ENCODE measurements around the gene STOM.
"Not testable (repeated sequence)": the region's sequence is repeated elsewhere in the genome, so short reads cannot be mapped to it uniquely, and the experiment has no call there.

STOM gene, protein sequence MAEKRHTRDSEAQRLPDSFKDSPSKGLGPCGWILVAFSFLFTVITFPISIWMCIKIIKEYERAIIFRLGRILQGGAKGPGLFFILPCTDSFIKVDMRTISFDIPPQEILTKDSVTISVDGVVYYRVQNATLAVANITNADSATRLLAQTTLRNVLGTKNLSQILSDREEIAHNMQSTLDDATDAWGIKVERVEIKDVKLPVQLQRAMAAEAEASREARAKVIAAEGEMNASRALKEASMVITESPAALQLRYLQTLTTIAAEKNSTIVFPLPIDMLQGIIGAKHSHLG

DNA sequence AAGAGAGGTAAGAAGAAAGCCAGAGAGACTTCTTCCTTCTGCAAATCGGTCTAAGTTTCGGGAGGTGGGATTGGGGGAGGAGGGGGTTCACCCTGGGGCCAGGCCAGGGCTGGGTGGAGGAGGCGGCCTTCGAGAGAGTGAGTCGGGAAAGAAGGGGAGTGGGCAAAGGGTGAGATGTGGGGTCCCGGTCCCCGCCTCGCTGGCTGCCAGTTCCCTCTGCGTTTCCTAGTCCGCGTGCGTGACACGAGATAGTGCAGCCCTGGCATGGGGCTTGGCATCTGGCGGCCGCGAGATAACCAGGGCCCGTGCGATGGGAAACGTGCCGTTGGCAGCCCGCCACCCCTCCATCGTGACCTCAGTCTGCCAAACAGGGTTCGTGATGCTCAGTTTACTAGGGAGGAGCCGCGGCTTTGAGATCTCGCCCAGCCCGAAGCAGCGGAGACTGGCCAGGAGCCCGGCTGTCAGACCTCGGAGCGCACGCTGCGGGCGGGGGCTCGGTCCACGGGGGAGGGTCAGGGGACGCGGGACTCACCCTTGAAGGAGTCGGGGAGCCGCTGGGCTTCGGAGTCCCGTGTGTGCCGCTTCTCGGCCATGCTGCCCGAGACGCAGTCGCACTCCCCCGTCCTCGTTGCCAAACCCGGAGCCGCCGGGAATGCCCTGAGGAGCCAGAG, at the start of gene STOM:
STOM (minus strand) TSS at position 656 of the 671 bp plus-strand sequence; CDS start at position 593, 63 bp downstream.
- no peak for DNase-seq (ENCODE audit: low spot score)

GRCh38 chr9:121411993-121412392, 41.9 kb upstream of the STOM start:
- no peak for DNase-seq (ENCODE audit: low spot score)

DNA sequence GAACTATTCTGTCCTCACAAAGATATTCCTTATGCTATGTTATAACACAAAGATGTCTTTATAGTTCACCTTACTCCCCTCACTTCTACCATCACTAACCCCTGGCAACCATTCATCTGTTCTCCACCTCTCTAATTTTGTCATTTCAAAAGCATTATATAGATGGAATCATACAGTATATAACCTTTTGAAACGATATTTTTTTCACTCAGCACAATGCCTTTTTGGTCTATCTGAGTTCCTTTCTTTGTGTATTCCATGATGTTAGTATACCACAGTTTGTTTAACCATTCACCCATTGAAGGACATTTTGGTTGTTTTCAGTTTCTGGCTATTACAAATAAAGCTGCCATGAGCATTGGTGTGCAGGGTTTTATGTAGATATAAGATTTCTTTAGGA, 35.8 kb upstream of the STOM start:
- DNase-seq (ENCODE audit: low spot score) = no peak

DNA sequence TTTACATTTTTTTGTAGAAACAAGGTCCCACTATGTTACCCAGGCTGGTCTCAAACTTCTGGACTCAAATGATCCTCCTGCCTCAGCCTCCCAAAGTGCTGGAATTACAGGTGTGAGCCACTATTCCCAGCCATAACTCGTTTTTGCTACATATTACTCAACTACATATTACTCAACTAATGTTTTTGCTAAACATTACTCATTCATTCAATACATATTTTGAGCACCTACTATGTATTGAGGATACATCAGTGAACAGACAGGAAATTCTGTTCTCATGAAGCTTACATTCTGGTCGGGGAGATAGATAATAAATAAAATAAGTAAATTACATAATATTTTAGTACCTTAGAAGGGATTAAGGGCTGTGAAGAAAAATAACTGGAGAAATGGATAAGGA, 34.9 kb upstream of the STOM start:
- no peak for DNase-seq (ENCODE audit: low spot score)

- peak; percentile 88 for DNase-seq (ENCODE audit: low spot score)
Observed at GRCh38 chr9:121399883-121400607, 30.0 kb upstream of the STOM start.

DNA sequence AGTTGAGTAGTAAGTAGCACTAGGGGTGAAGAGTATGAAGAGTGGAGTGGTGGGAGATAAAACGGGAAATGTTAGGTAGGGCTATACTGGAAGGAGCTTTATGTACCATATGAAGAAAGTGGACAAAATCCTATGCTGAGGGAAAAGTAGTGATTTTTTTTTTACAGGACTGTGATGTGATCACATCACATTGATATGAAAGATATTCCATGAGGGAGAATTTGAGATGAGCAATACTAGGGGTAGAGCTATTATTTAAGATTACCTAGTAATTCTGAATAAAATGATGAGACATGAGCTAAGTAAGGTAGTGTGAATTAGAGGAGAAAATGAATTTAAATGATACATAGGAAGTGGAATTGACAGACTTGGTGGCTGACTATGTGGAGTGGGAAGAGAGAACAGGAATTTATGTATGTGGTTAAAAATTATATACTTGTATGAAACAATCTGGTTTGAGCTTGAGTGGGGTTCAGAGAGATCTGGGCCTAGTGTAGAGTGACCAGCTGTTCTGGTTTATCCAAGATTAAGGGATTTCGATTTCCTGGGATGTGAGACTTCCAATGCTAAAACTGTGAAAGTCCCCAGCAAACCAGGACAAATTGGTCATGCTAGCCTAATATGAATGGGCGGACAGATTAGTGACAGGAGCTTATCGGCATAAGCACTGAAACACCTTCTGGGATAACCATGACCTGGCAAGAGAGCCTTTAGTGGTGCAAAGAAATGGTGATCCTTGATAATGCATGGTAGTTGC, 29.3 kb upstream of the STOM start:
- DNase-seq (ENCODE audit: low spot score) = no peak

DNA sequence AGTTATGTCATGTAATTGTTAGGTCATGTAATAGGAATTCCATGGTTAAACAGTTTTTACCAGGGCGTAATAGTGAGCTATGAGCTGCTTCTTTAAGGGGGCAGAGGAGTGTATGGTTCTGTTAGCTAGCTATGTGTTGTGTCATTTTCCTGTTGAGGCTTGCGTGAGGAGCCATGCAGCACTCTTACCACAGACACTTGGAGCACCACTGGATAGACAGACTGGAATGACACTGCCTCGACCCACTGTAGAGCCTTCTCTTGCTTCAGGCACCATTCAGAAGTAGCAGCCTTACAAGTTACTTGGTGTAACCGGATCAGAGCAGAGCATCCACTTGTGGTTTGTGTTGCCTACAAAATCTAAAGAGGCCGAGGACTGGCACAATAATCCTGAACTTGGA, 28.3 kb upstream of the STOM start:
- no peak for DNase-seq (ENCODE audit: low spot score)

DNA sequence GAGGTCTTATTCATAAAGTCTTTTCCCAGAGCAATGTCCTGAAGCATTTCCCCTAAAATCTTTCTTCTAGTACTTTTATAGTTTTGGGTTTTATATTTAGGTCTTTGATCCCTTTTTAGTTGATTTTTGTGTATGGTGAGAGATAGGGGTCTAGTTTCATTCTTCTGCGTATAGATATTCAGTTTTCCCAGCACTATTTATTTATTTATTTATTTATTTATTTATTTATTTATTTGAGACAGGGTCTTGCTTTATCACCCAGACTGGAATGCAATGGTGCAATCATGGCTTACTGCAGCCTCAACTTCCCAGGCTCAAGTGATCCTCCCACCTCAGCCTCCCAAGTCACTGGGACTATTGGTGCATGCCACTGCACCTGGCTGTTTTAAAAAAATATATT, 27.2 kb upstream of the STOM start:
- not testable (repeated sequence) for DNase-seq (ENCODE audit: low spot score)

DNA sequence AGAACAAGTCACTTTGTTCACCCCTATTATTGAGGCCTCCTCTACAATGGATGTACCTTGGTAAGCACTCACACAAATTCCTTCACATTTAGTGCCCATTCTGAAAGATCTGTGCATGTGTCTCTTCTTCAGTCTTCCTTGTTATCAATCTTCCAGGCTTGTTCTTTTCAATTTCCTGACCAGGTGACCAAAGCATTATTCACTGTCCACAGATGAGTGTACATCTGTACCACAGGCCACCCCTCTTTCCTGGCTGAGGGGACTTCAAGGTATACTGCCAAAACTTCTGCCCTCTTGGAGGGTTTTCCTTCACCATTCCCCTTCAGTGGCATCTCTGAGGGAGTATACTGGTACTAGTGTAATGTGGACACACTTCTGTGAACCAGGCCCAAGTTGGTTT, 25.5 kb upstream of the STOM start:
- no peak for DNase-seq (ENCODE audit: low spot score)

DNA sequence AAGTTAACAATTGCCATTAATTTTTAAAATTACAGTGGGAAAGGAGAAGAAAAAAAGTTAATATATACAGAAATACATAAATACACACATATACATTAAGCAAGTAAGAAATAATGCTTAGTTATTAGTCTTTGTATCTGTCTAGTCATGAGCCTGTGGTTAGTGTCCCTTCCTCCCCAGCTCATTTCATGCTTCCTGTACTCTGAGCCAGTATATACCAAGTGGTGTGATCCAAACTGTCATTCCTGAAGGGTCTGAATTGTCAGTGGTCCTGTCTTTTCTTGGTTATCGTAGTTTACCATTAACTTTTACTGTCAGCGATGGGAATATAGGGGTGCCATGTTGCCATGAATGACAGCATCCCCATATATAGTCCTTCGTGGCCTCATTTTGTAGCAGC, 24.2 kb upstream of the STOM start:
- no peak for DNase-seq (ENCODE audit: low spot score)

DNA sequence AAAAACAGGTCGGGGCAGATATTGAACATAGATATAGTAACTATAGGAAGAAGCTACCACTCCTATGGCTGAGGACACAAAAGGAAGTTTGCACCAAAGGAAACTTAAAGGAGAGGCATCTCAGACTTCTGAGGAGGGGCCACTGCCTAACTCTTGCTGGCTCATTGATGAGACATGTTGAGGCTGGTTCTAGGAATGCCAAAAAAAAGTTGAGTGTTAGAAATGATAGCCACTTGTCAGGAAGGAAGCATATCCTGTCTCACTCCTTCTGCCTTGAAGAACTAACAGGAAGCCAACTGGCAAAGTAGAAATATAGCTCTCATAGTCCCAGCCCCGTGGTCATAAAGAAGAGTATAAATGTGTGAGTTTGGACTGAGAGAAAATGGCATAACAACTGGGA, 23.3 kb upstream of the STOM start:
- DNase-seq (ENCODE audit: low spot score) = peak; percentile 29

DNA sequence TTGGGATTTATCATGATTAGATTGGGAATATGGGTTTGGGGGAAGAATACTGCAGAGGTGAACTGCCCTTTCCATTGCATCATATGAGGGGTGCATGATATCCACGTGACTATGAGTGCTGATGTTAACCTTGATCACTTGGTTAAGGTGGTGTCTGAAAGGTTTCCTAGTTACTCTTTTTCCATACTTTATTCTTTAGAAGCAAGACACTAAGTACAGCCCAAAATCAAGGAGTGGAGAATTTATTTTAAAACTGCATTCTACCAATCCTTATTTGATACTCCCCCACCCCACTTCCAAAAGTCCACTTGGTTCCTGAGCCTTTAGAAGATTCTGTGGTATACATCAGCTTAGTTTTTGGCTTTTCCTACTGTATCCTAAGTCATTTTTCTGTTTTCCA, 20.3 kb upstream of the STOM start:
- DNase-seq (ENCODE audit: low spot score) = no peak

- no peak for DNase-seq (ENCODE audit: low spot score)
Observed at GRCh38 chr9:121388140-121388905, 18.3 kb upstream of the STOM start.

DNA sequence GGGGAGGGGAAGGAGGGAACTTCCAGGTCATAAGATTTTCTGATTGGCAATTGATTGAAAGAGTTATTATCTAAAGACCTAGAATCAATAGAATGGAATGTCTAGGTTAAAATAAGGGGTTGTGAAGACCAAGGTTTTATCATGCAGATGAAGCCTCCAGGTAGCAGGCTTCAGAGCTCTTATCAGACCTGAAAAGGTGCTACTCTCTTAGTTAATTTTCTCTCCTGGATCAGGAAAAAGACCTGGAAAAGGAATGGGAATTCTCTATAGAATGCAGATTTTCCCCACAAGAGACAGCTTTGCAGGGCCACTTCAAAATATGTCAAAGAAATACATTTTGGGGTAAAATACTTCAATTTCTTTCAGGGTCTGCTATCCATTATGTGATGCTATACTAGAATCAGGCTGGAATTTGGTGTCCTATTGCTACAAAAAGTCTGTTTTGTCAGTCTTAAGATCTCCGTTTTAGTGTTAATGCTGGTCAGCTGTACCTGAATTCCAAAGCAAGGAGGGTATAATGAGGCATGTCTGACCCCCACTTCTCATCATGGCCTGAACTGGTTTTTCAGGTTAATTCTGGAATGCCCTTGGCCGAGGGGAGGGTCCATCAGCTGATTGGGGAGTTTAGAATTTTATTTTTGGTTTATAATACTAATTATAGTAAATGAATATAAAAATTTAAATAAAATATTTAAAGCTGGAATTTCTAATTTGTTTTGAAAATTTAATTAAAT, 16.6 kb upstream of the STOM start:
- DNase-seq (ENCODE audit: low spot score) = no peak

DNA sequence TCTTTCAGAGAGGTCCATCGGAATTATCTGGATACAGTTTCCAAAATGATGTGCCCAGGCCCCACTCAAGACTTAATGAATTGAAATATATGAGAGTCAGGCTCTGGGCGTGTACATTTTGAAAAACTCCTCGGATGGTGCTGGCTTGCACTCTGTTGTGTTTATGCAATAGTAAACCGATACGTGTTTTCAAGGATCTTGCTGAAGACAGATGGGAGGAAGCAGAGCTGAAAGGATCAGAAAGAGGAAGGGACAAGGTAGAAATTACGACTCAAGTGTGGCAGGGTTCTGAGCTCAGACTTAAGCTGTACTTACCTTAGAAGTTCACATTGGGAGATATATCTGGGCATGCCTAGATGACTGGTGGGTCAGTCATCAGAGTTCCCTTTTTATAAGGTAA, 13.7 kb upstream of the STOM start:
- DNase-seq (ENCODE audit: low spot score) = no peak

DNA sequence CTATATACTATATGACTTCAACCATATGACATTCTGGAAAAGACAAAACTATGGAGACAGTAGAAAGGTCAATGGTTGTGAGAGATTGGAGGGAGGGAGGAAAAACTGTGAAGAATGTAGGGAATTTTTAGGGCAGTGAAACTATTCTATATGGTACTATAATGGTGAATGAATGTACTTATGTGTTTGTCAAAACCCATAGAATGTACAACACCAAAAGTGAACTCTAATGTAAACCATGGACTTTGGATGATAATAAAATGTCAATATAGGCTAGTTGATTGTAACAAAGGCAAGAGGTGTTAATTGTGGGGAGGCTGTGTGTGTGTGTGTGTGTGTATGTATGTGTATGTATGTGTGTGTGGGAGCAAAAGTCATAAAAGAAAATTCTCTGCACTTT, 10.8 kb upstream of the STOM start:
- no peak for DNase-seq (ENCODE audit: low spot score)

GRCh38 chr9:121376214-121376830, 6.3 kb upstream of the STOM start:
- peak; percentile 38 for DNase-seq (ENCODE audit: low spot score)

DNA sequence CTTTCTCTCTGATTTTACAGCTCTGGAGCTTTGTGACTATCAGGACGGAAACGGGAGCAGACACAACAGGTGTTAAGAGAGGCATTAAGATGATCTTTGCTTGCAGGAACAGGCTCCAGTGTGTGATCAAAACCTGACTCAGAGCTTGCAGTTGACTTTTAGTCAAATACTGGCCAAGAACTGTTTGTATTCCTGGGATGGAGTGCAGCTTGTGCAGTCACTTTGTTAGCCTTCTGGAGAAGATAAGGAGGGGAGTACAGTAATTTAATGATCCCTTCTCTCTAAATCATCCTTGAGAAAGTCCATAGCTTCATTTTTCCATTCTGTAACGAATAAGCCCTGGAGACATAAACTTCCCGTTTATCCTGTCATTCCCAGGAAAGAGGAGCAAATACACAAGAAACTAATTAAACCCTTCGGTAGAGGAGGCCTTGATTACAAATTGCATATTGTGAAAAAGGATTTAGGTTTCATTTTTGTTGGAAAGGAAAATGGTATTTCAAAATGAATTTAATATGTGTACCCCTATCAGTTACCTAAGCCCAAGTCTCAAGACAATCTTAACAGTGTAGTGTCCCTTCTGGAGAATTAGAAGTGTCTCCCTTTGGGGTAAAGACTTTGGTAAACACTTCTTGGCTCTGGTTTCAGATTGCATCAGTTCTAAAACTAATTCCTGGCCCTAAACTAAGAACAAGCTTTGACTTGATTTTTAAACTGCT, 3.1 kb upstream of the STOM start:
- DNase-seq (ENCODE audit: low spot score) = peak; percentile 17

DNA sequence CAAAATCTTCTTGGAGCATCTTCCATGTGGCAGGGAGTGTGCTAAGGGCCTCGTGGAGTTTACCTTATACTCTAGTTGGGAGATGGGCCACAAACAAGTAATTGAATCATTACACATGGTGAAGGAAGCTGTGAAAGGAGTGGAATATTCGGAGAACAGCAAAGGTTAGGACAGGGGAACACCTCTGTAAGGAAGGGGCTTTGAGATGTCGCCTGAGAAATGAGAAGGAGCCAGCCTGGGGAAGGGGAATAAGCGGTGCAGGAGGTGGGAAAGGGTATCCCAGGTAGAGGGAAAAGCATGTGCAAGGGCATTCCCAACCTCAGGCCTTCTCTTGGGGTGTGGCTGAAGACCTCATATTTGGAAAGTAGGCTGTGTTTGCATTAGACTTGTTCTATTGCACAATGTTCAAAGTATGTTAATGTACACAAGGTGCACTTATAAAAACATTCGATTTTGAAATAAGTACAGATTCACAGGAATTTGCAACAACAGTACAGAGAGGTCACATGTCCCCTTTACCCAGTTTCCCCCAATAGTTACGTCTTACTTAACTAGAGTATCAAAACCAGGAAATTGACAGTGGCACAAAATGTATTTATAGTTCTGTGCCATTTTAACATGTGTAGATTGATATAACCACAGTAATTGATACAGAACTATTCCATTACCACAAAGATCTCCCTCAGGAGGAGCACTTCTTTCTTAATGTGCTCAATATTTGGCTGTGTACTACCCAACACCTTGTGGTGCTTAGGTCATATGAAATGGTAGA, 2.4 kb upstream of the STOM start:
- no peak for DNase-seq (ENCODE audit: low spot score)

All from RKO (cell line).